Peyer's patch (tissue), 4 donors: ENCODE results near the gene MPPED1.

ENCODE experiments used
- POLR2A ChIP-seq, 2 donors: fragments of 450-650 bp; IDR thresholded peaks; one replicate each; pipeline ENCODE4 v1.5.1; 2017; ENCODE audit warnings: antibody characterized with exemption in 2 of 2, mild to moderate bottlenecking in 2 of 2, moderate library complexity in 2 of 2
- TF ChIP-seq, protein P1 (sequence below), 6 experiments: fragments of 450-650 bp in 4 of 6; fragments of 200-600 bp in 2 of 6; sonication (generic) in 1 of 6; IDR thresholded peaks; one replicate each; pipeline ENCODE4 v1.5.1; 2017 to 2019; ENCODE audit warnings: antibody characterized with exemption in 6 of 6, mild to moderate bottlenecking in 3 of 6, moderate library complexity in 1 of 6

DNA sequence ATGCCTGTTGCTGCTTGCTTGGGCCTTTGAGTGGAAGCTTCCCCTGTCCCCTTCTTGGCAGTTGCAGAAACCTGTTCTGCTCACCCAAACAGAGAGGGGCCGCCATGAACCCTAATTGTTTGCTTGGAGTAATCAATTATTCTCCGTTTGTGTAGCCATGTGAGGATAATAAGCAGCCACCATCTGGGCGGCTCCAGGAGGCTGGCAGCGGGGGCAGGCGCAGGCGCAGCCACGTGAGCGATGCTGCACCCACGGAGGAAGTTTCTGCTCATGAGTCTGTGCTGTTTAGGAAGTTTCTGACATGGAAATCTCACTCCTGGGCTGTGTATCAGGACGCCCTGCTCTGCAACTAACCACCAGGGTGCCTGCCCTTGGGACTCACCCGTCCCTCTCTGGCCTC is 90.1 kb downstream of the MPPED1 start:
- TF ChIP-seq, protein P1, sequence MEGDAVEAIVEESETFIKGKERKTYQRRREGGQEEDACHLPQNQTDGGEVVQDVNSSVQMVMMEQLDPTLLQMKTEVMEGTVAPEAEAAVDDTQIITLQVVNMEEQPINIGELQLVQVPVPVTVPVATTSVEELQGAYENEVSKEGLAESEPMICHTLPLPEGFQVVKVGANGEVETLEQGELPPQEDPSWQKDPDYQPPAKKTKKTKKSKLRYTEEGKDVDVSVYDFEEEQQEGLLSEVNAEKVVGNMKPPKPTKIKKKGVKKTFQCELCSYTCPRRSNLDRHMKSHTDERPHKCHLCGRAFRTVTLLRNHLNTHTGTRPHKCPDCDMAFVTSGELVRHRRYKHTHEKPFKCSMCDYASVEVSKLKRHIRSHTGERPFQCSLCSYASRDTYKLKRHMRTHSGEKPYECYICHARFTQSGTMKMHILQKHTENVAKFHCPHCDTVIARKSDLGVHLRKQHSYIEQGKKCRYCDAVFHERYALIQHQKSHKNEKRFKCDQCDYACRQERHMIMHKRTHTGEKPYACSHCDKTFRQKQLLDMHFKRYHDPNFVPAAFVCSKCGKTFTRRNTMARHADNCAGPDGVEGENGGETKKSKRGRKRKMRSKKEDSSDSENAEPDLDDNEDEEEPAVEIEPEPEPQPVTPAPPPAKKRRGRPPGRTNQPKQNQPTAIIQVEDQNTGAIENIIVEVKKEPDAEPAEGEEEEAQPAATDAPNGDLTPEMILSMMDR (IDR thresholded peaks at IDR 0.05), result no peak
- no peak for TF ChIP-seq POLR2A (IDR thresholded peaks at IDR 0.05)
